Measurements from ENCODE around the gene LRRC41.

GRCh38 chr1:46334030-46334384, 30.6 kb upstream of the LRRC41 start:
- TF ChIP-seq POLR2A (IDR thresholded peaks at IDR 0.05; ENCODE audit: low read length), result no peak
- TF ChIP-seq GATA1 (IDR thresholded peaks at IDR 0.05; ENCODE audit: low read depth, low read length), result no peak

Data from erythroblast (primary cell).